Measurements from ENCODE around the gene NCOA7.
"Not testable (repeated sequence)": the region's sequence is repeated elsewhere in the genome, so short reads cannot be mapped to it uniquely, and the experiment has no call there.

Gene NCOA7

GRCh38 chr6:125952764-125953501 lies 162.2 kb downstream of the NCOA7 start:
- no peak for DNase-seq

- no peak for DNase-seq
Observed at GRCh38 chr6:125953502-125953875, 162.7 kb downstream of the NCOA7 start.

- DNase-seq: no peak
Observed at GRCh38 chr6:125954735-125955339, 164.1 kb downstream of the NCOA7 start.

- DNase-seq: no peak
Observed at GRCh38 chr6:125955973-125956372, 165.2 kb downstream of the NCOA7 start.

- peak; percentile 97 for DNase-seq
Observed at GRCh38 chr6:125956506-125957390, 166.0 kb downstream of the NCOA7 start, which contains the start of gene HINT3. Gene HINT3, plus strand, starts transcription at chr6:125956770. Its CDS starts 208 bp downstream, at chr6:125956978.

- DNase-seq: no peak
Observed at GRCh38 chr6:125957391-125957693, 166.6 kb downstream of the NCOA7 start.

- no peak for DNase-seq
Observed at GRCh38 chr6:125957845-125958244, 167.1 kb downstream of the NCOA7 start.

- DNase-seq: no peak
Observed at GRCh38 chr6:125959041-125959440, 168.3 kb downstream of the NCOA7 start.

GRCh38 chr6:125961117-125961516 lies 170.4 kb downstream of the NCOA7 start:
- no peak for DNase-seq

GRCh38 chr6:125962900-125963497 lies 172.2 kb downstream of the NCOA7 start:
- no peak for DNase-seq

- DNase-seq: no peak
Observed at GRCh38 chr6:125963817-125964216, 173.1 kb downstream of the NCOA7 start.

GRCh38 chr6:125966569-125966968 lies 175.8 kb downstream of the NCOA7 start:
- DNase-seq: no peak

- DNase-seq: no peak
Observed at GRCh38 chr6:125968493-125968892, 177.7 kb downstream of the NCOA7 start.

GRCh38 chr6:125970760-125971159 lies 180.0 kb downstream of the NCOA7 start:
- no peak for DNase-seq

GRCh38 chr6:125972478-125972877 lies 181.7 kb downstream of the NCOA7 start:
- DNase-seq: not testable (repeated sequence)

- DNase-seq: peak in 1 of 2 donors; percentile 55
Observed at GRCh38 chr6:125974214-125974866, 183.6 kb downstream of the NCOA7 start.

- no peak for DNase-seq
Observed at GRCh38 chr6:125979101-125979500, 188.3 kb downstream of the NCOA7 start.
